Measurements from ENCODE around the gene HECTD1. TPM values are rescaled to one million over a fixed set of nuclear protein-coding genes. Genes with fewer than 3 reads are reported as not detected.
"Not testable (repeated sequence)": the region's sequence is repeated elsewhere in the genome, so short reads cannot be mapped to it uniquely, and the experiment has no call there.

The HECTD1 gene
- total RNA-seq, 1 experiment from 2014 or later: 121 TPM

DNA sequence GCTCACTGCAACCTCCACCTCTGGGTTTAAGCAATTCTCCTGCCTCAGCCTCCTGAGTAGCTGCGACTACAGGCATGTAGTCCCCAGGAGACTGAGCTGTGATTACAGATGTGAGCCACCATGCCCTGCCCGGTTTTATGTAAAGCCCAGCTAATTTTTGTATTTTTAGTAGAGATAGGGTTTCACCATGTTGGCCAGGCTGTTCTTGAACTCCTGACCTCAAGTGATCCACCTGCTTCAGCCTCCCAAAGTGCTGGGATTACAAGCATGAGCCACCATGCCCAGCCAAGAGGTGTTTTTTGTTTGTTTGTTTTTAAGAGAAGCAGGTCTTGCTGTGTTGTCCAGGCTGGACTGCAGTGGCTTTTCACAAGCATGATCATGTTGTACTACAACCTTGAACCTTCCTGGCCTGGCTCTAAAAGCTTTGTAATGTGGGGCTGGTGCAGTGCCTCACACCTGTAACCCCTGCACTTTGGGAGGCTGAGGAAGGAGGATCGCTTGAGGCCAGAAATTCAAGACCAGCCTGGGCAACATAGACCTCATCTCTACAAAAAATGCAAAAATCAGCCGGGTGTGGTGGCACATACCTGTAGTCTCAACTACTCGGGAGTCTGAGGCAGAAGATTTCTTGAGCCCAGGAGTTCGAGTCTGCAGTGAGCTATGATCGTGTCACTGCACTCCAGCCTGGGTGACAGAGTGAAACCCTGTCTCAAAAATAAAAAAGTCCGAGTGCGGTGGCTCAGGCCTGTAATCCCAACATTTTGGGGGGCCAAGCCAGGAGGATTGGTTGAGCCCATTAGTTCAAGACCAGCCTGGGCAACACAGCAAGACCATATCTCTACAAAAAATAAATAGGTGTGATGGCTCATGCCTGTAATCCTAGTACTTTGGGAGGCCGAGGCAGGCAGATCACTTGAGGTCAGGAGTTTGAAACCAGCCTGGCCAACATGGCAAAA is 113.4 kb downstream of the HECTD1 start:
- DNase-seq (ENCODE audit: low read depth): not testable (repeated sequence)

DNA sequence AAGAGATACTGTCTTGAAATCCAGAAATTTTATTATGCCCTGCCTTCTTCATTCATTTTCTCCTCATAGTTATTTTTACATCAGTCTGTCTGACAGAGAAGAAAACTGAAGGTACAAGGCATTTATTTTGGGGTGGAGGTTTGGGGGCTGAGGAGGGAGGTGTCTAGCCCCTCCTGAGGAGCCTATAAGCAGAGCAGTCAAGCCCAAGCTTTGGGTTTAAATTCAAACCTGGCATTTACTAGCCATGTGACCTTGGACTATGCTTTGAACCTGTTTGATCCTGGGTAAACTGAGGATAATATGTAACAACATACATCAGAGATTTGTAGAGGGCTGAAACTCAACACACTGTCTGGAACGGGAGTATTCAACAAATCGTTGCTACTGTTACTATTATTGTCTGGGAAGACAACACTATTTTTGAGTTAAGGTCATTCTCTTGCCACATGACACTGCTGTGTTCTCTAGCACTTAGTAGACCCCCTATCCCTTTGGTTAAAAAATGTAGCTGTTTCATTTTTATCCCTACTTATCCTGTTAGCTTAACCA is 115.4 kb downstream of the HECTD1 start:
- DNase-seq (ENCODE audit: low read depth): no peak

DNA sequence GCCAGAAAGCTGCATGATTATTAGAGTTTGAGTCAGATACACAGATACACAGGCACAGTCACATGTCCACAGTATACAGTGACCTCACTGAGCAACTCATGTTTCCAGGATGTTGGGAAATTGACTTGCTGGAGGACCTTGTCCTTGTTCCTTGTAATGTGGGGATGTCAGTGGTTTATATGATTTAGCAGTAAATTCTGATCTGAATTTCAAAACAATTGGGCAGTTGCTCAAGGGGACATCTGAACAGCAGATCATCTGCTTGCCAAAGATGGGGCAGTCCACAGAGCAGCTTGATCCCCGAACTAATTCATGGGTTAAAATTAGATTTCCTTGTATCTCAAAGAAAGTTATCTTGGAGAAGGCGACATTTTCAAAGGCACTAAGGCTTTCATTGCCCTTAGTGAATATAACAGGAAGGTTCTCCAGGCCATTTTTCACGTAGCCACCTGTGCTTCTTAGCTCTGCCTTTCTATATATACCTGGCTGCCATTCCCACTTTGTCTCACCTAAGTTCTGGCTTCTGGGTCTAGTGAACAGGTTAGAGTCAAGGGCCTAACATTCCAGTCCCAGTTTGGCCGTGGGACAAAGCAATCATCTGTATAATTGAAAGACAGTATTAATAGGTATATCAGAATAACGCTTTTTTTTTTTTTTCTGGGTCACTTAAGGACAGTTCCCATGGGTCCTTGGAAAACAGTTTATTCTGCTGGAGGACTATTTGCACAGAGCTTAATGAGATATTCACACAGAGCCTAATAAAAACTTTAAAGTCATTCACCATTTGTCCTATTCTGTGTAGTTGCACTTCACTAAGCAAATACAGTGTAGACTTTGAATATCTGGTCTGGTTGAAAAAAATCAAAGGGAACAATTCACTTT is 116.5 kb downstream of the HECTD1 start:
- peak; percentile 59 for DNase-seq (ENCODE audit: low read depth)

DNA sequence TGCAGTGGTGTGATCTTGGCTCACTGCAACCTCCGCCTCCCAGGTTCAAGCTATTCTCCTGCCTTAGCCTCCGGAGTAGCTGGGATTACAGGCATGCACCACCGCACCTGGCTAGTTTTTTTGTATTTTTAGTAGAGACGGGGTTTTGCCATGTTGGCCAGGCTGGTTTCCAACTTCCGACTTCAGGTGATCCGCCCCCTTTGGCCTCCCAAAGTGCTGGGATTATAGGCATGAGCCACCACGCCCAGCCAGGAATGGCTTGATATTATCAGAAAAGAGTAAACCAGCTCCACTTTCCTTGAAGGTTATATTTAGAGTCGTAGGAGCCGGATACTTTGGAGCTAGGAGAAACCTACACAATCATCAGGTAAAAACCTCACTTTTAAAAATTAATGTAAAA is 121.1 kb downstream of the HECTD1 start:
- not testable (repeated sequence) for DNase-seq (ENCODE audit: low read depth)

DNA sequence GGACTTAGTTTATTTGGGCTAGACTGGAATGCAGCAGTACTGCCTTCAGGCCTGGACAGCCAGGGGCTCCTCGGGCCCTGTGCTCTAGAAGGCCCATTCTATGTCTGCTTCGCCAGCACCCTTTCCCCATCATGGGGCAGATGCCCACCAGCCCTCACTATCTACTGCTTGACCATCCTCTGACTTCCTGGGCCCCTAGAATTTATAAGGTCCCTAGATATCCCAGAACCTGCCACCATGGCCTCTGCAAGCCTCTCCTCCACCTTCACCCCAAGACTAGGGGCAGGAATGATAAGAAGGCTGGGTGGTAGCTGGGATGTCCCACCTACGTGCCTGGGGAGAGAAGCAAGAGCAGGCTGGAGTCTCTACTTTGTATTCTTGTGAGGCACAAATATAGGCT is 122.6 kb downstream of the HECTD1 start:
- DNase-seq (ENCODE audit: low read depth): no peak

DNA sequence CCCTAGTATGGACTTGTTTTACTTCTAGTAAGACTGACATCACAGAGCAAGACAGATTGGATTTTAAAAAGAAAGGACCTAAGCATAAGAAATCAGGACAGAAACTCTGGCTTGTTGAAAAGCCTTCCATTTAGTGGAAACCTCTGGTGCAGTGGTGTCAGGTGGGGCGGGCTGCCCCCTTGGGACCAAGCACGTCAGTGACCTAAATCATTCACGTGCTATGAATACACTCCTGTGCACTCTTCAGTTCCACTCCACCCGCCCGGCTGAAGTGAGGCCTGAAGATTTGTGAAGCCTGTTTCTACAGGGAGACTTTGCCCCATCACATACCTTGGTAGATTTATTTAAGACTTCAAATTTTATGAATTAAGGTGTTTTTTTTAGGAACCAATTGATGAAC is 123.2 kb downstream of the HECTD1 start:
- DNase-seq (ENCODE audit: low read depth): no peak

DNA sequence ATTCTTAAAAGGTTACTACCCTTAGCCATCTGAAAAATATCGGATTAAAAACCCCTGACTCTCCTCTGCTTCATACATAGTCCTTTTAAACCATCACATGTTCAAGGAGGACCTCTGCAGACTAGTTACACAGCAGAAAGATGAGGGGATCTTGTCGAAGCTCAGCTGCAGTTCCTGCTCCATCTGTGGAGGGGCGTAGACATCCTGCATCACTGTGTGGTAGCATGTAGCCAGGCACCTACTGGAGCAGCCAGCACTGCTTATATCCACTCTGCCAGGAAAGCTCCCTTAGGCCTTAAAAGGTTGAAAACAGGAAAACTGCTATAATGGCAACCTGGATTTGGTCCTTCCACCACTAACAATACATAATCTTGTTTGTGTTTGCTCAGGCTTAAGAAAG is 123.8 kb downstream of the HECTD1 start:
- no peak for DNase-seq (ENCODE audit: low read depth)

DNA sequence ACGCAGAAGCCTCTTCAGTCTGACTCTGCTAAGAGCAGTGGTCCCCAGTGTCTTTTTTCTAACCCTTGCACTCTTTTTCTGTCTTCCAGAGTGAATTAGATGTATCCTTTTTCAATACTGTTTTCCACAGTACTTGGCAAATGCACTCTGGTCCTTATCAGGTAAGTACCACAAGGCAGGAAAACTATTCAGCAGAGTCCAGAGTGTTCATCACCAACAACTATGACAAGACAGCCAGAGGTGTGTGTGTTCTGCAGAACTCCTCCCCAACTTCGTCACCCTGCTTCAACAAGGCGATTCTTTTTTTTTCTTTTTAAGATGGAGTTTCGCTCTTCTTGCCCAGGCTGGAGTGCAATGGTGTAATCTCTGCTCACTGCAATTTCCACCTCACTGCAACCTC is 127.1 kb downstream of the HECTD1 start:
- DNase-seq (ENCODE audit: low read depth): no peak

DNA sequence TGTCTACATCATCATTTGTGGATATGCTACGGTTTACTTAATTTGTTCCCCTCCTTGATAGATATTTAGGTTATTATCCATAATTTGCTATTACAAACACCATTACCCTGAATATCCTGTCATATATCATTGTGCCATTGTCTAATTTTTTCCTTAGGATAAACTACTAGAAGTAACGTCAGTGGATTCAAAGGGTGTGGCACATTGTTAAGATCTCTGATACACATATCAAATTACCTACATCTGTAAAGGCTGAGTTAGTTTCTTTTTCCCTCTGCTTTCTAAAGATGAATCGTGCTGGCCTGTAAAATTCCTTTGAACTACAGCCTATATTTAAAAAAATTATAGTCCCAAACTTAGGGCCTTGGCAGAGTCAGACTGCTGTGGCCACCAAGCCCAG is 127.5 kb downstream of the HECTD1 start:
- DNase-seq (ENCODE audit: low read depth): peak; percentile 8

DNA sequence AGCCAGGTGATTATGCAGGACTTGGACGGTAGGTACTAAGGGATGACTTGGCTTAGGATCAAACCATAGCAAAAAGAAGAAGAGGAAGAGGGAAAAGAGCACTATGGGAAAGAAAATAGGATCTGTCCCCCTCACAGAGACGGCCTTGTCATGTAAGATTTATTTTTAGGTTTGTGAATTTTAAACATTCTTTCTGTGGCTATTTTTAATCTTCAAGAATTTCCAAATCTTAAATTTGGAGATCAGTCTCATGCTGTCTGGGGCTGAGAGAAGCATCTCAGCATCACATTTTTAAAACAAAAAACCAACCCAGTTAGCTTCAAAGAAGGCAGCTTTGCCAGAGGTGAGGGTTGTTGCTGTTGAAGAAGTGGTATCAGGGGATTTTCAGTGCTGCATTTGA is 128.8 kb downstream of the HECTD1 start:
- no peak for DNase-seq (ENCODE audit: low read depth)

DNA sequence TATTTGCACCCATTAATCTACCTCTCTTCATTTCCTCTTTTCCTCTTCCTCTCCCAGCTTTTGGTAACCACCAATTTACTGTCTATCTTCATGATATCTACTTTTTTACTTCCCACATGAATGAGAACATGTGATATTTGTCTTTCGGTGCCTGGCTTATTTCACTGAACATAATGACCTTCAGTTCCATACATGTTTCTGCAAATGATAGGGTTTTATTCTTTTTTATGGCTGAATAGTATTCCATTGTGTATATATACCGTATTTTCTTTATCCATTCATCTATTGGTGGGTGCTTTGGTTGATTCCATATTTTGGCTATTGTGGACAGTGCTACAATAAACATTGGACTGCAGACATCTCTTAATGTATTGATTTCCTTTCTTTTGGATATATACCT is 132.4 kb downstream of the HECTD1 start:
- DNase-seq (ENCODE audit: low read depth): no peak

DNA sequence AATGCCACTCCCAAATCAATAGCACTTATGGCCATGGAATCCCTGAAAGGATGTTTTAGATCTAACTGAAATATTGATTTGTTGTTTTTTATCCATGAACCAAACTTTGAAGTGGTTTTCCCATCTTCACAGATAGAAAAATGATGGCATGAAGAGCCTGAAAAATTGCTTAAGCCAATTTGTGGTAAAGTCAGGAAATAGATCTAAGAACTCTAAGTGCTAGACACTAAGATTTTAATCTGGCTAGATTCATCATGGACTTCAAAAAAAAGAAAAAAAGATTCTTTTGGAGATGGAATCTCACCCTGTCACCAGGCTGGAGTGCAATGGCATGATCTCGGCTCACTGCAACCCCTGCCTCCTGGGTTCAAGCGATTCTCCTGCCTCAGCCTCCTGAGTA is 136.4 kb downstream of the HECTD1 start:
- DNase-seq (ENCODE audit: low read depth): no peak

DNA sequence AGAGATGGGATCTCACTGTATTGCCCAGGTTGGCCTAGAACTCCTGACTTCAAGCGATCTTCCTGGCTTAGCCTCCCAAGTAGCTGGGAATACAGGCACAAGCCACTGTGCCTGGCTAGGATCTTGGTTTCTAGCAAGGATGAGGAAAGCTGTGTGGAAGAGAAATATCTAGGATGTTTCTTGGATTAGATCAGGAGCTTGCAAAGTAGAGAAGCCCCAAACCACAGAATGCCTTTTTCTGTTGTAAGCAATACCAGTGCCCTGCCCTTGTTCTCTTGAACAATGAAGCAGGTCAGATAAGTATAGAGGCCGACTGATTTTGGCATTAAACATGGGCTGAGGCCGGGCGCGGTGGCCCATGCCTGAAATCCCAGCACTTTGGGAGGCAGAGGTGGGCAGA is 137.2 kb downstream of the HECTD1 start:
- DNase-seq (ENCODE audit: low read depth): peak; percentile 40

DNA sequence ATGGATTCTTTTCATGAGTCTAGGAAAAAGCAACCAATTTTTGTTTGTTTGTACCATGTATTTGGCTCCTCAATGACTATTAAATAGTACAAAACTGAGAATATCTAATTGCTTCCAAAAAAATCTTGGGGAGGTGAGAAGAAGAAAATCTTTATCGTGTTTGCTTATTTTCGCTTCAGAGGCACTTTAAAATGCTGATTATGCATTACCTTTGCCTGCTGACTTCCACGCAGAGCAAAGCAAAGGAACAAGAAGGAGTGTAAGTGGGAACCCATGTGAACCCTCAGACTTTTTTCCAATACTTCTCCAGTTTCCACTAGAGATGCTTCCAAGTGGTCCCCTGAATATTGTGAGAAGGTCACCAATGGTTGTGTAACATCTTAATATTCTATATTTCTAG is 138.2 kb downstream of the HECTD1 start:
- no peak for DNase-seq (ENCODE audit: low read depth)

DNA sequence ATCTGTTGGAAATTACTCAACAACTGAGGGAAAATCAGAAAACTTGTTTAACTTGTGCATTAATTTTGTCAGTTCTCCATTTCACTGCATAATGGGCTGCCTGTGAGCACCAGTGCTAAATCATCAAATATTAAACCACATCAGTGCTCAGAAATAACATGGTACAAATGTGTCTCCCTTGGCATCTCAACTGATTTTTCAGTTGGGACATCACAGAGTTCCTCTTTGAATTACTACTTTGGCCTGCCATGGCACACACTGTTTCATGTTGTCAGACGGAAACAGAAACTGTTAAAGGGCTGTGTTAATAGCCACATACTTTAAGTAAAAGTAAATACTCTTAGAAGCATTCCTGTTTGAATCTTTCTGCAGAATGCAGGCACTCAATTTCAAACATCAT is 139.4 kb downstream of the HECTD1 start:
- no peak for DNase-seq (ENCODE audit: low read depth)

DNA sequence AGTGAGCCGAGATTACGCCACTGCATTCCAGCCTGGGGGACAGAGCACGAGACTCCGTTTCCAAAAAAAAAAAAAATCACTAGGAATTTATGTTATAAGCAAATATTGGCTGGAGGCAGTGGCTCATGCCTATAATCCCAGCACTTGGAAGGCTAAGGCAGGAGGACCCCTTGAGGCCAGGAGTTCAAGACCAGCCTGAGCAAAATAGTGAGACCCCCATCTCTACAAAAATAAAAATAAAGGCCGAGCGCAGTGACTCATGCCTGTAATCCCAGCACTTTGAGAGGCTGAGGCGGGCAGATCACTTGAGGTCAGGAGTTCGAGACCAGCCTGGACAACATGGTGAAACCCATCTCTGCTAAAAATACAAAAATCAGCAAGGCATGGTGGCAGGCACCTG is 144.7 kb downstream of the HECTD1 start:
- DNase-seq (ENCODE audit: low read depth): not testable (repeated sequence)

DNA sequence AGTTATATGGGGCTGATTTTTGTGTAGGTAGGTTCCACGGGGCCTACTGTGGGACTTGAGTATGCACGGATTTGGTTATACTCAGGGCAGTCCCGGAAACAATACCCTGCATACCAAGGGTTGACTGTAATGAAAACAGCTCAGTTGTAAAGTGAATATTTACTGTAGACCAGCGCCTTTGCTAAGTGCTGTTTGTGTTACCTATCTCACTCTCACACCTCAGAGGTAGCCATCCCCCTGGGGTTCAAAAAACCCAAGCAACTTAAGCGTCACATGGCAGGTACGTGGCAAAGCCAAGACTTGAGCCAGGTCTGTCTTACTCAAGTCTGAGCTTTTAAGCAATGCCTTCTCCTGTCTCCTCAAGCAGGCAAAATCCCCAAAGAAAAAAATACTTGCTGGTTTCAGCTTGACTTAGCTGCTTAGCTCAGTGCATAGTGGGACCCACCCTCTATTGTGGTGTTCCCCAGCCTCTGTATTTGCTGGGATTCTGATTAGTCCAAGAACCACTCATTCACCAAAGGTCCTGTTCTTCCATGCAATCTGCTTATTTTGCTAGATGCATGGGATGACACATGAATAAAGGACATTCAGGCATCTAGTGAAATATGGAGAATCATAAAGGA is 147.2 kb downstream of the HECTD1 start:
- DNase-seq (ENCODE audit: low read depth): no peak

DNA sequence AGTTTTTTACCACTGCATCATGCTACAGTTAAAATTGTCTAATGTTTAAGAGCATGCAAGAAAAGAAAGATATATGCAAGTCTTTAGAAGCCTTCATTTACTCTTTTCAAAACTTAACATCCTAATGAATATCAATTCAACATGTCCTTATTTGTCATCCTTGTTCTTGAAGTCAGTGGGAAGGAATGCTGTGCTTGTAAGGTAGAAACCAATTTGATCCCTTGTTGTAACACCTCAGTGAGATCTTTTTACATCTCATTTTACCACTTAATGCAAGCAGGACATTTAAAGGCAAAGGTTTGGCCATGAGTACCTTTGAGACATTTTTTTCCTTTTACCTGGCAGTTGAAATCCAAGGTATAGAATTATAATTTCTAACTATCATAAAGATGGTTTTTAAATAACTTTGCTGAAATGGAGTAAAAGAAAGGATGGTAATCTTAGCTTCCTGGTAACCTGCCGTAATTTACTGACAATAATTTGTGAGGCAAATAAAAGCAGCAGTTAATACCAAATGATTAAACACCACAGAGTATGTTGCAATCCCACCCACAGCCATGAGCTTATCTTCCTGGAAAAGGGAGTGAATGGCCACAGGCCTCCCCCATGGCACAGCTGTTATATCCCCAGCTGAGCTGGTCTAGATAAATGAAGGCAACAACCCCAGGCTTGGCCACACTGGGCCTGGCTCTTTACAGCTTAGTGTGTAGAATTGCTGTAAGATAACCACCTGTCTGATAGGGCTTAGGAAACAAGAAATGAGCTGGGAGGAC is 148.3 kb downstream of the HECTD1 start:
- DNase-seq (ENCODE audit: low read depth): peak; percentile 81

DNA sequence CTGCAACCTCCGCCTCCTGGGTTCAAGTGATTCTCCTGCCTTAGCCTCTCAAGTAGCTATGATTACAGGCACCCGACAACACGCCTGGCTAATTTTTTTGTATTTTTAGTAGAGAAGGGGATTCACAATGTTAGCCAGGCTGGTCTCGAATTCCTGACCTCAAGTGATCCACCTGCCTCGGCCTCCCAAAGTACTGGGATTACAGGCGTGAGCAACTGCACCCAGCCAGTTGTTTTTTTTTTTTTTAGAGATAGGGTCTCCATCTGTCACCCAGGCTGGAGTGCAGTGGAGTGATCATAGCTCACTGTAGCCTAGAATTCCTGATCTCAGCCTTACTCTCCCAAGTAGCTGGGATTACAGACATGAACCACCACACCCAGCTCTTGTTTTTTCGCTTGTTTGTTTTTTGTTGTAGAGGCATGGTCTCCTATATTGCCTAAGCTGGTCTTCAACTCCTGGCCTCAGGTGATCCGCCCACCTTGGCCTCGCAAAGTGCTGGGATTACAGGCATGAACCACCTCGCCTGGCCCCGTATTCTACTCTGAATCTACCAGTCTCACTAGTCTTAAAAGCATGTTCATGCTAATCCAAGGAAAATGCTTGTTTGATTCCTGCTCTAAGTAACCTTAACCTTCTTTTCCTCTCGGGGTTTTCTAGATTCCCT is 149.8 kb downstream of the HECTD1 start:
- no peak for DNase-seq (ENCODE audit: low read depth)

DNA sequence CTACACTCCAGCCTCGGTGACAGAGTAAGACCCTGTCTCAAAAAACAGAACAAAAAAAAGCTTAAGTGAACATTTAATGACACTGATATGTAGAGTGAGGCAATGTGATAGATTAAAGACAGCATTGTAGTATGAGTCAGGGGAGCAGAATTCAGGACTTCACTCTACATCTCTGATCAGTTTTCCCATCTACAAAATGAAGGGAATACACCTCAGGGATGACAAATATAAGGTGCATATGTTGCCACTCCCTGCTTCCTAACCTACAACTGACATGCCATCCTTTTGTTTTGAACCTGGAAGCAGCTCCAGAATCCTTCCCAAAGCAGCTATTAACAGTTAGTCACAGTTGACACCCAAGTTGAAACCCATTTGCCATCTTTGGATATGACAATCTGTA is 150.6 kb downstream of the HECTD1 start:
- no peak for DNase-seq (ENCODE audit: low read depth)

Measured in Daoy (cell line).